NOMO-1 treated with dmso at 0.1 percent for 144 hours (cell line): ENCODE results near the gene LRRC15.

ENCODE experiments used
- DNase-seq: peaks from one replicate; lab custom pipeline; 2025; ENCODE audit not compliant: unreplicated experiment; lab: John Stamatoyannopoulos, UW

Gene LRRC15

GRCh38 chr3:194369522-194370279 is at the start of gene LRRC15:
Gene LRRC15, minus strand, starts transcription at chr3:194369743. Its CDS starts 8,700 bp downstream, at chr3:194361043.
- no peak for DNase-seq

GRCh38 chr3:194418671-194419070 is 49.1 kb upstream of the LRRC15 start:
- DNase-seq: no peak

DNA sequence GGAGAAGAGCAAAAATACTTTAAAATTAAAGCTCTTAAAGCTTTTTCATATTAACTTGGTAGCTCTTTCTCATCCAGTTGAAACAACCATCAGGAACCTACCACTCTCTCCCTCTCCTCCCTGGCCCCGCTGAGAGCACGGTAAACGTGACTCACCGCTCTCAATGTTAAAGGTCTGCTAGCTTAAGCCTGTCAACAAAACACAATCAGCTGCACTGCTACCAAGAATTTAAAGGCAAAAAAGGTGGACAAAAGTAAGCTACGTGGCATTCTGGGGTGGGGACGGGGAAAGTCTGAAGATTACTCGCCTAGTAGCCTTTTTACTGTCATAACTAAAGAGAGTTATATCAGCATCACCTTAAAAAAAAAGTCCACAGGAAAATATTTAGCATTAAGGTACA is 37.9 kb upstream of the LRRC15 start:
- DNase-seq: no peak

DNA sequence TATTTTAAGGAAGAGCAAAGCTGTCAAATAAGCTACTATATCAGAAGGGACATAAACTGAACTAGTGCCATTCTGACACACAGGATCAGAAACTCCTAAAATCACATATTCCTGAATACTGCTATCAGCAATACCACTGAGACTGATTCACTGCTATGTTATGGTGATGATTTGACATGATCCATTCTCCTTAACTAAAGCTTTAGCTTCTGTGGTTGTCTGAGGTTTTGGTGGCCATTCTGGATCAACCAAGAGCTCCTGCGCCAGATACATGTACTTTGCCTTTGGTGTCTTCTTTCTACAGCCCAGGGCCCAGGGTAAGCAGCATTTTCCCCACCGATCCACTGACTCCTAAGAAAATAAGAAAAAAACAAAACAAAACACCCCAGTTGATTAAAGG is 36.2 kb upstream of the LRRC15 start:
- no peak for DNase-seq

GRCh38 chr3:194404365-194405140 is 35.0 kb upstream of the LRRC15 start:
- DNase-seq: no peak

- DNase-seq: no peak
Observed at GRCh38 chr3:194401868-194402329, 32.4 kb upstream of the LRRC15 start.

DNA sequence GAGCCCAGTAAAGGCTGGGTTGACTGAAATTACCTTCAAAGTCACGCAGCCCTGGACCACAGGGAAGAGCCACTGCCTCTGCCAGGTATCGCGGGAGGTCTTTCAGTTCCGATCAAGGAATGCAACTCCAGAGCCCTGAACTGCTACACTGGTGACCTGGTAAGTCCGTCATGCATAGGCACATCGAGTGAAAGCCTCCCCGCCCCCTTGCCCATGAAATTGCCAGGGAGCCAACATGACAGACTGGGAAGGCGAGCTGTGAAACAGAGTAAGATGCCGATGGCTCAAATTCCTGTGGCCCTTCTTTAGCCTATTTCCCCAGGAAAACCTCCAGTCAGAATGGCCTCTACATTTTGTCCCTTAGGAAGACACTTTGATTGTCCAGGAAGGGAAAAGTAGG is 31.8 kb upstream of the LRRC15 start:
- no peak for DNase-seq

- DNase-seq: no peak
Observed at GRCh38 chr3:194399874-194400411, 30.4 kb upstream of the LRRC15 start.

DNA sequence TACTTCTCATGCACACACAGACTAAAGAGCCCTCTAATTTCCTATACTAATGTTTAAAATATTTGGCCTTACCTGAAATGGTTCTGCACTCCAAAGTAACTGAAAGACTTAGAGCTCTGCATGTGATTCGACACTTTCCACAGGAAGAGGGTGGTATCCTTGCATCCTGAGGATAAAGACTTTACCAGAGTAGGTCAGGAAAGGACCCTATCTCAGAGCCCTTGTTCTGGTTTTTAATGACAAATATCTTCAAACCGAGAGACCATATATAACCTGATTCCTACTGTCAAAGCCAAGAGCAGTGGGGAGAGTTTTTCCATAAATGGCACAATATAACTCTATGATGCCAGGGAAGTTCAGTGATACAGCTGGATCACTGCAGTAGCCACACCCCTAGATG is 29.6 kb upstream of the LRRC15 start, which contains the start of gene GP5:
Gene GP5 (minus strand): TSS at position 101 of the 400 bp plus-strand sequence. CDS start 984 bp downstream, outside the sequence.
- no peak for DNase-seq

DNA sequence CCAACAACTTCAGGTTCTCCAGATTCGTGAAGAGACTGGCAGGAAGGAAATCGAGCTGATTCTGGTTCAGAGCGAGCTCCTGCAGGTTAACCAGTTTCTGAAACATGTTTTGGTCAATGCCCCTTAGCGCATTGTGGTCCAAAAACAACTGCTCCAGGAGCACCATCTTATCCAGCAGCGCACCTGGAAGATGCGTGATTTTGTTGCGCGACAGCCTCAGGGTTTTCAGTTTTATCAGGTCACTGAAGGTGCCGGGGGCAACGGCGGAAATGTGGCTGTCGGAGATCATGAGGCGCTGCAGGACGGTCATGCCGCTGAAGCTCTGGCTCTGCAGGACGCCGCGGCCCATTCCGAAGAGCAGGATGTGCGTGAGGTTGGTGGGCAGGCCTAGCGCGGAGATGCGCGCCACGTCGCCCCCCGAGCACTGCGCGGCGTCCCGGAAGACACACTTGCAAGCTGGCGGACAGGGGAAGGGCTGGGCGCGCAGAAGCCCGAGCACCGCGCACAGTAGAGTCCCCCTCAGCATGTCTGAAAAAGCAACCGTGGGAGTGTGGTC is 28.3 kb upstream of the LRRC15 start:
- DNase-seq: no peak

DNA sequence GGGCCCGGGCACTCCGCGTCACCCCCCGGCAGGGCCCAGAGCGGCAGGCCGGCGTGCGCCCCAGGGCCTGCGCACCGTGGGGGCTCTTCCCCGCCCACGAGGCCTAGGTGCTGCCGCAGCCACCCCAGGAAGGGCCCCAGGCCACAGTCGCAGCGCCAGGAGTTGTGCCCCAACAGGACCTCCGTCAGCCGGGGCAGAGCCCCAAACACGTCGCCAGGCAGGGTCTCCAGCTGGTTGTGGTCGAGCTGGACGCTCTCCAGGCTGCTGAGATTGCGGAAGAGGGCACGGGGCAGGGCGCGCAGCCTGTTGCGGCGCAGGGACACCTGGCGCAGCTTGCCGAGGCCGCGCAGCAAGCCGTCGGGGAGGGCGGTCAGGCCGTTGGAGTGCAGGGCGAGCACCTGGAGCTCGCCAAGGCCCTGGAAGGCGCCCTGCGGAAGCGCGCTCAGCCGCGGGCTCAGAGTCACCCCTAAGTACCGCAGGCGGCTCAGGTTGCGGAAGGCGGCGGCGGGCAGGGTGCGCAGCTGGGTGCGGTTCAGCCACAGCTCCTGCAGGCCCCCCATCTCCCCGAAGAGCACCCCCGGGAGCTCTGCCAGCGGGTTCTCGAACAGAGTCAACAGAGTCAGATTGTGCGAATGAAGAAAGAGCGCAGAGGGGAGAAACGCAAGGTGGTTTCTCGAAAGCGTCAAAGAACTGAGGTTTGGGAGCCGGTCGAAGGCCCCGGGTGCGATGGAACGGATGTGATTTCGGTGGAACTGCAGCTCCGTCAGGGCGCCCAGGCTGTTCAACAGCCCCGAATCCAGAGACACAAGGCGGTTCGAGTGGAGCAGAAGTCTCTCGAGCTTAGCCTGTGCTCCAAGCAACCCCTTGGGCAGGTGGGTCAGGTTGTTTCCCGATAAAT is 27.6 kb upstream of the LRRC15 start:
- DNase-seq: no peak

DNA sequence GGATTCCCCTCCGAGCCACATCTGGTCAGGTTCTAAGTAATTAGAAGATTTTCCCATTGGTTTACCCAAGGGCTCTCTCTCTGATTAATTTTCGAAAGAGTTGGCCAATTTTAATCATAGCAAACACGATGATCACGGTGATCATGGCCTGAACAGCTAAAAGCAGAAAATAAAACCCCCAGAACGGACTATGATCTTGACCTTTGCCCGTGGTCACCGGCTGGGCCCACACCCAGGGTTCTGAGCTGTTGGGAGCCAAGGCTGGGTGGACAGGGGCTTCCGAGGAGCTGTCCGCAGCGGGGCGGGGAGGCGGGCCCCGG is 27.0 kb upstream of the LRRC15 start:
- no peak for DNase-seq

- peak; percentile 65 for DNase-seq
Observed at GRCh38 chr3:194395778-194396538, 26.4 kb upstream of the LRRC15 start.

DNA sequence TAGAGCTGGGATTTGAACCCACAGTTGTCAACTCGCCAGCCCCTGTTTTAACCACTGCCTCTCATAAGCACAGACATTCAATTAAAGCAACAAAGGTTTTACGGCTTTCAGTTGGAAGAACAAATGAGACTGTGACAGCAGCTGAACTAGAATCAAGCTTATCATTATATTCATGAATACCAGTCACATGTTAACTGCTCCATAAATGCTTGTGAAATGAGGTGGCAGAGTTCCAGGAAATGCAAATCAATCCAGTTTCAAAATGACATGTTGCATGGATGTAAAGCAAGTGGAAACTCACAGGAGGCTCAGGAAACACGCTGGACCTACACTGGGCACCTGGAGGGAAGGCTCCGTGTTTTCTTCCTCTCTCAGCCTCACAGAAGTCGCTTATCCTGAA is 25.7 kb upstream of the LRRC15 start:
- no peak for DNase-seq

DNA sequence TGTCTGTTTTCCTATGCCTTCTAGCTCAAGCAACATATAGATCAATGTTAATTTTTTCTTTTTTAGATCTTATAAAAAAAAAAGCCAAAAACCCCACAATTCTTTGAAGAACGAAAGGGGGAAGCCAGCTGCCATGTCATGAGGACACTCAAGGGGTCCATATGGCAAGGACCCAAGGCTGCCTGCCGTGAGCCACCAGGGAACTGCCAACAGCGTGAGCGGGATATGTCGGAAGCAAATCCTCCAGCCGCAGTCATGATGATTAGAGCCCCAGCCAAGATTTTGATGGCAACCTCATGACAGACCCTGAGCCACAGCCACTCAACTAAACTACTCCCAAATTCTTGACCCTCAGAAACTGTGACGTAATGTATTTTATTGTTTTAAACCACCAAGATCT is 23.0 kb upstream of the LRRC15 start:
- DNase-seq: no peak

GRCh38 chr3:194390835-194391234 is 21.3 kb upstream of the LRRC15 start:
- DNase-seq: no peak

DNA sequence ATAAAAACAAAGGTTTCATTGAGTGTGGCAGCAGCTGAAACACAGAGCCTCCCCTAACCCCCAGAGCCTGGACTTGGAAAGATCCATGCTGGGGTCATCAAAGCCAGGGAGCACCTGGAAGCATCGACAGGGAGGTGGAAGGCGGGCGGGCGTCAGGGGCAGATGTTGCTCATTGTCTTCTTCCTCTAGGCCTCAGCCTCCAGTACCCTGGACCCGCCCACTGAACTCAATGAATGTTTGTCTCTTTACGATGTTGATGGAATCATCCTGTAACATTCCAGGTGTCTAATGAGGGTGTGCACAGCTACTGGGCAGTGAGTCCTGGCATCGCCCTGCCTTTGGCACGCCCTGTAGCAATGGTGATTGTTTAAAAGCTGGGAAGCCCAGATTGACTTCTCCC is 19.7 kb upstream of the LRRC15 start:
- no peak for DNase-seq

DNA sequence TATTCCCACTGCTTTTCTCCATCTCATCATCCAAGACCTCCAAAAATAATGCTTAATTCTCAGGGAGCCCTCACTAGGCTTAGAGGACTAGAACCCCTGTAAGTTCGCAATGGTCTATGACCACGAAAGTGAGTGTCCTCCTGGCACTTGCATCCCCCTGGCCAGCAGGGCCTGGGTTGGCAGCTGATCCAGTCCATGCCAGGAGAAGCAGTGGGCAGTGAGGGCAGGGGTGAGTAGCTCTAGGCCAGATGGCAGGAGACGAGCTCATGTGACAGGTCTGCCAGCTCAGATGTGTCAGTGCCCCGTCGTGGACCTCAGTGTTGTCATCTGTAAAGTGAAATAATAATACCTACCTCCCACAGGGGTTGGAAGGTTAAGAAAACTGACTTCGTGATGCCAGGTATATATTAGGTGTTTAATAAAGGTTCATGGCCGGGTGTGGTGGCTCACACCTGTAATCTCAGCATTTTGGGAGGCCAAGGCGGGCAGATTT is 18.4 kb upstream of the LRRC15 start:
- DNase-seq: no peak

GRCh38 chr3:194387276-194387675 is 17.7 kb upstream of the LRRC15 start:
- DNase-seq: no peak

GRCh38 chr3:194386648-194387047 is 17.1 kb upstream of the LRRC15 start:
- no peak for DNase-seq
